K562 (cell line): ENCODE measurements around the gene ARL13B. TPM values are rescaled to one million over a fixed set of nuclear protein-coding genes. Genes with fewer than 3 reads are reported as not detected.

ENCODE experiments used
- ATAC-seq: fragments of 200-7000 bp; cut with Tn5 transposase; 3 replicates; pipeline ENCODE4 v1.9.1; 2020; ENCODE audit warnings: moderate library complexity
- BruUV-seq: library from RNA; stranded (reverse); fragments of 400-500 nt; replicated peaks from 2 replicates; lab custom pipeline; 2021; lab: Mats Ljungman, UMichigan
- CTCF ChIA-PET: fragments of 300-600 bp; formaldehyde crosslinking; extraction: SDS; loops from one replicate; lab custom pipeline; 2021; ENCODE audit warnings: low intra/inter-chr PET ratio; lab: Yijun Ruan, JAX
- POLR2A ChIA-PET: fragments of 300-600, 350-650 bp; sonication (Branson Sonifier 250); formaldehyde crosslinking; extraction: SDS; loops from one replicate; lab custom pipeline; 2021; ENCODE audit warnings: antibody characterized with exemption, inconsistent platforms; lab: Yijun Ruan, JAX
- DNase-seq, 4 experiments: peaks; one replicate each; pipeline versions ENCODE4 v3.0.0 to v3.0.0-alpha.2; 2011 to 2018; ENCODE audit warnings: low spot score in 3 of 4, mixed read lengths in 3 of 4; ENCODE audit errors: extremely low read depth in 1 of 4
- FAIRE-seq: peaks from 2 replicates; lab custom pipeline; 2011; peaks lifted over from hg19 to GRCh38; lab: Jason Lieb, UNC
- H2AFZ ChIP-seq: 2 replicates; pipeline ENCODE4 v1.6.0; 2011; ENCODE audit warnings: low read depth, low read length, control low read depth, inconsistent platforms
- H3K27ac ChIP-seq: fragments of 200-600 bp; 3 replicates; pipeline ENCODE4 v1.8.0; 2011; ENCODE audit warnings: low read depth, mild to moderate bottlenecking, control low read depth, inconsistent platforms, low read length, moderate library complexity, mixed read lengths; ENCODE audit errors: extremely low read depth
- H3K27me3 ChIP-seq, 2 experiments: fragments of 300-600 bp in 1 of 2; 2 replicates in 1 of 2; 3 replicates in 1 of 2; pipeline versions ENCODE4 v1.6.0 to v1.8.0; 2011; ENCODE audit warnings: inconsistent platforms in 2 of 2, low read length in 2 of 2, mild to moderate bottlenecking in 1 of 2, mixed read lengths in 1 of 2, moderate library complexity in 1 of 2; ENCODE audit not compliant: control insufficient read depth in 2 of 2, insufficient read depth in 2 of 2
- H3K36me3 ChIP-seq: fragments of 300-600 bp; 3 replicates; pipeline ENCODE4 v1.8.0; 2011; ENCODE audit warnings: mild to moderate bottlenecking, low read length, inconsistent platforms; ENCODE audit not compliant: control insufficient read depth, insufficient read depth
- H3K4me1 ChIP-seq, 2 experiments: fragments of 200-600 bp in 1 of 2; replicated peaks in 1 of 2; 2 replicates in 1 of 2; 3 replicates in 1 of 2; pipeline versions ENCODE4 v1.5.1 to v1.8.0; 2011; ENCODE audit warnings: inconsistent platforms in 2 of 2, low read length in 2 of 2, mild to moderate bottlenecking in 1 of 2, mixed read lengths in 1 of 2, moderate library complexity in 1 of 2; ENCODE audit not compliant: control insufficient read depth in 2 of 2, insufficient read depth in 2 of 2
- H3K4me2 ChIP-seq: 2 replicates; pipeline ENCODE4 v1.6.1; 2011; ENCODE audit warnings: low read length, control low read depth, inconsistent platforms, mixed read lengths; ENCODE audit not compliant: insufficient read depth
- H3K4me3 ChIP-seq: fragments of 200-600 bp; sonication (generic), shearing (Covaris generic); 2 replicates; pipeline ENCODE4 v1.5.1; 2016; ENCODE audit warnings: control low read depth, inconsistent platforms
- H3K79me2 ChIP-seq: fragments of 200-600 bp; 3 replicates; pipeline ENCODE4 v1.8.0; 2011; ENCODE audit warnings: low read length, inconsistent platforms; ENCODE audit not compliant: control insufficient read depth, insufficient read depth
- H3K9ac ChIP-seq, 2 experiments: 2 replicates each; pipeline versions ENCODE4 v1.6.0 to v1.6.1; 2011; ENCODE audit warnings: low read depth in 2 of 2, low read length in 2 of 2, control low read depth in 1 of 2, inconsistent platforms in 1 of 2, mild to moderate bottlenecking in 1 of 2, mixed read lengths in 1 of 2; ENCODE audit not compliant: insufficient read depth in 1 of 2
- H3K9me1 ChIP-seq: one replicate; pipeline ENCODE4 v1.6.0; 2011; ENCODE audit warnings: inconsistent platforms, mild to moderate bottlenecking, low read length, moderate library complexity; ENCODE audit not compliant: control insufficient read depth, insufficient read depth
- H3K9me3 ChIP-seq: replicated peaks from 2 replicates; pipeline ENCODE4 v1.5.1; 2011; ENCODE audit warnings: low read depth, low read length, inconsistent platforms; ENCODE audit not compliant: control insufficient read depth, insufficient read depth
- H4K20me1 ChIP-seq: replicated peaks from 2 replicates; pipeline ENCODE4 v1.6.1; 2011; ENCODE audit warnings: low read length, inconsistent platforms, mixed read lengths; ENCODE audit not compliant: control insufficient read depth, insufficient read depth
- CREB1 ChIP-seq, 2 experiments: sonication (generic) in 1 of 2; formaldehyde crosslinking in 1 of 2; IDR thresholded peaks; 2 replicates each; pipeline versions ENCODE4 v1.6.1 to v1.8.0; 2012 to 2022; ENCODE audit warnings: inconsistent platforms in 1 of 2, mild to moderate bottlenecking in 1 of 2, missing genetic modification reagents in 1 of 2, moderate library complexity in 1 of 2
- FOXO4 ChIP-seq: fragments of 450-650 bp; formaldehyde crosslinking; IDR thresholded peaks from 2 replicates; pipeline ENCODE4 v1.4.0; 2020; ENCODE audit warnings: mild to moderate bottlenecking, moderate library complexity
- ID3 ChIP-seq, 2 experiments: fragments of 250-450 bp in 1 of 2; fragments of 450-650 bp in 1 of 2; sonication (Bioruptor Pico) in 1 of 2; IDR thresholded peaks; 2 replicates each; pipeline versions ENCODE4 v1.6.1 to v1.8.0; 2016 to 2021; ENCODE audit warnings: mild to moderate bottlenecking in 2 of 2, moderate library complexity in 2 of 2, missing compliant biosample characterization in 1 of 2, missing genetic modification characterization in 1 of 2
- MBD2 ChIP-seq: sonication (generic); IDR thresholded peaks from 2 replicates; pipeline ENCODE4 v1.6.1; 2016; ENCODE audit warnings: low read depth, borderline replicate concordance
- NONO ChIP-seq, 2 experiments: fragments of 200-400 bp in 1 of 2; fragments of 450-650 bp in 1 of 2; formaldehyde crosslinking in 1 of 2; IDR thresholded peaks; 2 replicates each; pipeline ENCODE4 v1.6.1; 2017; ENCODE audit warnings: low read depth in 2 of 2, mild to moderate bottlenecking in 2 of 2, moderate library complexity in 2 of 2, low read length in 1 of 2
- SAFB2 ChIP-seq: fragments of 200-400 bp; formaldehyde crosslinking; IDR thresholded peaks from 2 replicates; pipeline ENCODE4 v1.6.1; 2018; ENCODE audit warnings: borderline replicate concordance, low read length, low read depth, moderate library complexity; ENCODE audit not compliant: severe bottlenecking
- SIN3A ChIP-seq, 2 experiments: fragments of 150-350 bp in 1 of 2; IDR thresholded peaks; 2 replicates each; pipeline ENCODE4 v1.6.1; 2011 to 2016; ENCODE audit warnings: borderline replicate concordance in 2 of 2, low read depth in 2 of 2, low read length in 2 of 2, mild to moderate bottlenecking in 2 of 2, moderate library complexity in 2 of 2; ENCODE audit not compliant: control insufficient read depth in 1 of 2
- TCF7L2 ChIP-seq: fragments of 150-350 bp; IDR thresholded peaks from 2 replicates; pipeline ENCODE4 v1.6.1; 2016; ENCODE audit warnings: low read depth, mild to moderate bottlenecking, low read length, moderate library complexity
- TOE1 ChIP-seq, 2 experiments: fragments of 450-650 bp in 1 of 2; sonication (generic) in 1 of 2; formaldehyde crosslinking in 1 of 2; IDR thresholded peaks; 2 replicates each; pipeline versions ENCODE4 v1.7.1 to v1.8.0; 2016 to 2022; ENCODE audit warnings: borderline replicate concordance in 2 of 2, mild to moderate bottlenecking in 2 of 2, antibody characterized with exemption in 1 of 2, inconsistent platforms in 1 of 2, low read depth in 1 of 2, missing genetic modification reagents in 1 of 2, moderate library complexity in 1 of 2
- ZBTB7A ChIP-seq: IDR thresholded peaks from 2 replicates; pipeline ENCODE4 v1.6.1; 2011; ENCODE audit warnings: low read depth, mild to moderate bottlenecking, low read length, moderate library complexity, borderline replicate concordance; ENCODE audit not compliant: control insufficient read depth
- WGBS: fragments of 100-300 bp; shearing (Covaris generic); methylation state at CpG from one replicate; pipeline ENCODE4 v1.1.6; 2016; ENCODE audit warnings: low coverage, mixed read lengths; ENCODE audit not compliant: insufficient coverage; ENCODE audit errors: missing lambda C conversion rate; 5-methylcytosine and 5-hydroxymethylcytosine counted together
- in situ Hi-C: fragments of 300-500 bp; cut with MboI; formaldehyde crosslinking; loops from 4 replicates; pipeline ENCODE4 v1.15.0; 2018; ENCODE audit warnings: inconsistent platforms, mixed read lengths
- intact Hi-C: fragments of 100-400 bp; cut with micrococcal nuclease; formaldehyde crosslinking; loops from 2 replicates; pipeline ENCODE4 v1.14.2; 2022
- polyA plus RNA-seq, 8 experiments: library from polyadenylated mRNA; depleted of rRNA in 4 of 8; stranded (reverse) in 5 of 8; unstranded in 3 of 8; fragments of >200 nt; fragmentation: Nextera tagmentation in 2 of 8; fragmentation: Illumina TruSeq in 1 of 8; extraction: Ambion mirVana in 2 of 8; extraction: Trizol in 1 of 8; gene quantifications; 2 replicates each; pipeline versions ENCODE4 v1.2.1 to v1.2.3, GENCODE V29; 2011 to 2014; ENCODE audit warnings: inconsistent platforms in 1 of 8, missing spikeins in 1 of 8
- total RNA-seq, 7 experiments: library from RNA; depleted of rRNA in 6 of 7; stranded (reverse); fragments of >200 nt in 6 of 7; fragmentation: Illumina TruSeq in 2 of 7; extraction: Trizol in 2 of 7; gene quantifications; 2 replicates each; pipeline versions ENCODE4 v1.2.1 to v1.2.3, GENCODE V29; 2011 to 2021; ENCODE audit warnings: low replicate concordance in 1 of 7

Gene ARL13B
- total and polyA plus RNA-seq, 9 of the 15 experiments (the other 6 are each of a cell fraction or from before 2014, with no cell fraction given), result 4.1 to 16.9 (median 12.2) TPM

DNA sequence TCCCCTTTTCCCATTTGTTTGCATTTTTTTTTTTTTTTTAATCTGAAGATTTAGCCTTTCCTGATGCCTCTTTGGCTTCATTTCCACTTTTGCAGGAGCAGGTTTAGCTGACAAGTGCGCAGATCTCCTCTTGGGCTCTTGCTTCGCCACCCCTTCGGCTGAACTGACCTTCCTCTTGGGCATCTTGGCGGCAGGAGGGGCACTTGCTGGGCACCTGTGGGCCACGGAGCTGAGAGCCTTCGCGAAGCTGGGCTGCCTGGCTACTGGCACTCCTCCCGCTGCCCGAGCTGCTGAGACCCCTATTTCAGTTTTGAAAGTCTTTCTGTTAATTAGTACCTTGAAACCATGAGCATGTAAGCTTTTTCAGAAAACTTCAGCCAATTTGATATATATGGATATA lies 8.8 kb downstream of the ARL13B start:
- no TSS peak for BruUV-seq
- Histone ChIP-seq H3K4me3 (no peak overlapping the region), H3K4me2 (no peak overlapping the region), H3K4me1 (peaks cover 2 to 6% of the 10 kb centered on the region in 2 experiments; a peak in 2 of 5 replicates), H3K9me3 (no peaks in the 10 kb centered on the region)
- ATAC-seq, result no peak
- CTCF ChIA-PET, result no interaction called here
- no peak for FAIRE-seq
- no peak for DNase-seq
- no peak for TF ChIP-seq NONO (IDR thresholded peaks at IDR 0.05; ENCODE audit: low read depth in 2 of 2, low read length in 1 of 2)
- TF ChIP-seq, all 486 proteins: peak for 0
- no peaks in the 10 kb centered on the region for H4K20me1 ChIP-seq
- POLR2A ChIA-PET, result interaction anchor here (0.7 to 1.0 kb wide), 2 partner anchors 13 to 39 kb away, joined by 3 read pairs; no protein-coding TSS in a partner anchor
- no peak overlapping the region for H3K27ac ChIP-seq
- no peak overlapping the region for H2AFZ ChIP-seq
- intact Hi-C loops (no loop called here), in situ Hi-C loops (no loop called here)
- H3K36me3 ChIP-seq, result no peaks in the 10 kb centered on the region
- no peaks in the 10 kb centered on the region for H3K27me3 ChIP-seq
- no peaks in the 10 kb centered on the region for H3K9me1 ChIP-seq
- WGBS, result 80% methylated on average over 2 of the region's 9 CpGs
- no peak overlapping the region for H3K9ac ChIP-seq
- H3K79me2 ChIP-seq, result peaks cover 70% of the 10 kb centered on the region

DNA sequence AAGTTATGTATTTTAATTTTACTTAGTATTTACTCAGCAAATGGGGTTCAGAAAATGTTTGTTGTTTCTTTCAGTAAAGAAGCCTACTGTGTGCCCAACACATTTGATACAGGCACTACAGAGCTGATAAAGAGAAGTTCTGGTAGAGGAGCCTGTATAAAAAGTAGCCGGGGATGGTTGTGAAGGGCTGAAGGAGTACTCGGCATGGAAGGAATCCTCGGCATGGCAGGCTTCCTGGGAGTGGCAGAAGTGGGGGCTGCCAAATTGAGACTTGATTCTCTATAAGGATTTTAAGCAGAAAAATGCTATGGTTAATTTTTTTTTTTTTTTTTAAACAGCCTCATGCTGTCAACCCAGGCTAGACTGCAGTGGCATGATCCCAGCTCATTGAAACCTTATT lies 9.3 kb downstream of the ARL13B start:
- ChIA-PET POLR2A (interaction anchor here (0.7 to 1.0 kb wide), 2 partner anchors 12 to 39 kb away, joined by 3 read pairs; no protein-coding TSS in a partner anchor), CTCF (no interaction called here)
- Histone ChIP-seq H3K9ac (no peak overlapping the region), H2AFZ (no peak overlapping the region), H3K27ac (no peak overlapping the region), H3K36me3 (no peaks in the 10 kb centered on the region), H3K9me3 (no peaks in the 10 kb centered on the region), H4K20me1 (no peaks in the 10 kb centered on the region), H3K4me1 (peaks cover 2 to 6% of the 10 kb centered on the region in 2 experiments; a peak in 2 of 5 replicates), H3K4me3 (no peak overlapping the region), H3K79me2 (peaks cover 72% of the 10 kb centered on the region), H3K27me3 (no peaks in the 10 kb centered on the region), H3K4me2 (no peak overlapping the region), H3K9me1 (no peaks in the 10 kb centered on the region)
- DNase-seq (no peak), FAIRE-seq (no peak), ATAC-seq (no peak)
- 76% methylated on average over 3 of the region's 3 CpGs for WGBS
- intact Hi-C loops, result no loop called here
- in situ Hi-C loops, result no loop called here
- no TSS peak for BruUV-seq
- TF ChIP-seq ID3 (CRISPR knock-in tag; IDR thresholded peaks at IDR 0.05) (no peak), ID3 (tag; IDR thresholded peaks at IDR 0.05) (no peak), TOE1 (IDR thresholded peaks at IDR 0.05; ENCODE audit: borderline replicate concordance) (no peak), TOE1 (CRISPR knock-in tag; IDR thresholded peaks at IDR 0.05; ENCODE audit: borderline replicate concordance, low read depth) (no peak), SAFB2 (no peak), FOXO4 (CRISPR knock-in tag) (no peak), MBD2 (no peak), SIN3A (IDR thresholded peaks at IDR 0.05; ENCODE audit: borderline replicate concordance in 2 of 2, control insufficient read depth in 1 of 2, low read depth in 2 of 2, low read length in 2 of 2) (no peak), CREB1 (IDR thresholded peaks at IDR 0.05) (no peak), CREB1 (CRISPR knock-in tag; IDR thresholded peaks at IDR 0.05) (no peak), ZBTB7A (no peak), TCF7L2 (no peak)
